AG09309 (cell line): Measurements from ENCODE around the gene HMCN1.

Experiments used
- DNase-seq: peaks from one replicate; pipeline ENCODE4 v3.0.0-alpha.2; 2010; ENCODE audit warnings: low read depth
- H3K4me3 ChIP-seq: 2 replicates; pipeline ENCODE4 v1.5.1; 2011; ENCODE audit warnings: mild to moderate bottlenecking, low read depth, low read length, moderate library complexity; ENCODE audit not compliant: control insufficient read depth
- CTCF ChIP-seq: IDR thresholded peaks from 2 replicates; pipeline ENCODE4 v1.5.1; 2011; ENCODE audit warnings: mild to moderate bottlenecking, low read depth, low read length, inconsistent platforms; ENCODE audit not compliant: insufficient read depth, control insufficient read depth; ENCODE audit errors: missing control alignments

HMCN1 gene

GRCh38 chr1:185869590-185869989, 135.4 kb downstream of the HMCN1 start:
- TF ChIP-seq CTCF: no peak
- H3K4me3 ChIP-seq: no peak overlapping the region
- no peak for DNase-seq

- no peak for DNase-seq
- H3K4me3 ChIP-seq: no peak overlapping the region
- TF ChIP-seq CTCF: no peak
Measured at GRCh38 chr1:185871627-185872150, 137.5 kb downstream of the HMCN1 start.

- no peak for DNase-seq
- no peak overlapping the region for H3K4me3 ChIP-seq
- no peak for TF ChIP-seq CTCF
Measured at GRCh38 chr1:185874246-185874645, 140.1 kb downstream of the HMCN1 start.

- DNase-seq: no peak
- H3K4me3 ChIP-seq: no peak overlapping the region
- no peak for TF ChIP-seq CTCF
Measured at GRCh38 chr1:185880330-185880729, 146.1 kb downstream of the HMCN1 start.

GRCh38 chr1:185880779-185881333, 146.7 kb downstream of the HMCN1 start:
- no peak for TF ChIP-seq CTCF
- DNase-seq: no peak
- no peak overlapping the region for H3K4me3 ChIP-seq

GRCh38 chr1:185886046-185886445, 151.9 kb downstream of the HMCN1 start:
- no peak overlapping the region for H3K4me3 ChIP-seq
- no peak for TF ChIP-seq CTCF
- no peak for DNase-seq
